ENCODE measurements around the gene SV2C. TPM values are rescaled to one million over a fixed set of nuclear protein-coding genes. Genes with fewer than 3 reads are reported as not detected.

The SV2C gene
- total RNA-seq, 1 experiment from 2014 or later = not detected

DNA sequence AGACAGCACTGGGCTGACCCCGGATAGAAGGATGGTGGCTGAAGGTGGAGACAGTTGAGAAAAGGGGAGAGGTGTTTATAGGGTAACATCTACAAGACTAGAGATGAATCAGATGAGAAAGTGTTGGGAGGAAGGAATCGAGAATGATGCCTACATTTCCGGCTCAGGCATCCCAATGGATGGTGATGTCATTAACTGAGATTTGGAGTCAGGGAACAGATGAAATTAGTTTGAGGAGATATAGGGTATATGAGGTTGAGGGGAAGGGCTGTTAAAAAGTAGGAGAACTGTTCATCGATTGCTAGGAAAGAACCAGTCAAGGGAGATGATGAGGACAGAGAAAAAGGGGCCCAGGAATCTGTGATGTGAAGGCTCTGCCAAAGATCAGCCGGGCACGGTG is 295.2 kb downstream of the SV2C start:
- RAD21 ChIA-PET (ENCODE audit: low non-redundant PET in 1 of 2, low total read pairs in 2 of 2, uncharacterized antibody in 2 of 2, unreplicated experiment in 2 of 2) = no interaction called here
- CTCF ChIA-PET = no interaction called here
- no peak overlapping the region for H3K27ac ChIP-seq (ENCODE audit: low read depth, low read length)
- ATAC-seq (no peak), DNase-seq (ENCODE audit: low read depth, low spot score) (no peak)
- no peaks in the 10 kb centered on the region for H3K27me3 ChIP-seq (ENCODE audit: insufficient read depth, low read length)
- H3K9me3 ChIP-seq (ENCODE audit: control insufficient read depth in 1 of 2, insufficient read depth in 1 of 2, low read depth in 1 of 2, low read length in 2 of 2) = no peaks in the 10 kb centered on the region
- intact Hi-C loops (cut with micrococcal nuclease) = no loop called here
- H3K36me3 ChIP-seq (ENCODE audit: control insufficient read depth in 1 of 2, insufficient read depth in 2 of 2, low read length in 2 of 2) = no peaks in the 10 kb centered on the region
- H3K79me2 ChIP-seq (ENCODE audit: insufficient read depth, low read length) = no peaks in the 10 kb centered on the region
- H3K4me3 ChIP-seq (replicated peaks in 1 of 2; ENCODE audit: low read depth in 1 of 2, low read length in 2 of 2) = no peak overlapping the region
- H3K9ac ChIP-seq (ENCODE audit: low read length) = no peak overlapping the region
- no peaks in the 10 kb centered on the region for H3K9me2 ChIP-seq (ENCODE audit: insufficient read depth)
- no peak overlapping the region for H3K4me2 ChIP-seq (ENCODE audit: low read length)
- no peaks in the 10 kb centered on the region for H4K20me1 ChIP-seq (ENCODE audit: insufficient read depth)
- peaks cover 0 to 3% of the 10 kb centered on the region in 2 experiments; a peak in 1 of 4 replicates for H3K4me1 ChIP-seq (ENCODE audit: control insufficient read depth in 1 of 2, insufficient read depth in 2 of 2, low read length in 2 of 2)
- TF ChIP-seq REST (IDR thresholded peaks at IDR 0.05; ENCODE audit: low read depth) (no peak), POLR2A (IDR thresholded peaks at IDR 0.05; ENCODE audit: borderline replicate concordance, extremely low read depth, insufficient read depth, insufficient read length) (no peak), EZH2 (IDR thresholded peaks at IDR 0.05) (no peak), TCF7L2 (IDR thresholded peaks at IDR 0.05; ENCODE audit: borderline replicate concordance, extremely low read depth, insufficient read depth, insufficient read length) (no peak), ZNF274 (IDR thresholded peaks at IDR 0.05; ENCODE audit: low read depth, low read length) (no peak), MAX (IDR thresholded peaks at IDR 0.05) (no peak), CBX3 (IDR thresholded peaks at IDR 0.05; ENCODE audit: low read depth) (no peak), ATF3 (IDR thresholded peaks at IDR 0.05) (no peak), EGR1 (IDR thresholded peaks at IDR 0.05; ENCODE audit: low read depth) (no peak)
- TF ChIP-seq, protein P1, sequence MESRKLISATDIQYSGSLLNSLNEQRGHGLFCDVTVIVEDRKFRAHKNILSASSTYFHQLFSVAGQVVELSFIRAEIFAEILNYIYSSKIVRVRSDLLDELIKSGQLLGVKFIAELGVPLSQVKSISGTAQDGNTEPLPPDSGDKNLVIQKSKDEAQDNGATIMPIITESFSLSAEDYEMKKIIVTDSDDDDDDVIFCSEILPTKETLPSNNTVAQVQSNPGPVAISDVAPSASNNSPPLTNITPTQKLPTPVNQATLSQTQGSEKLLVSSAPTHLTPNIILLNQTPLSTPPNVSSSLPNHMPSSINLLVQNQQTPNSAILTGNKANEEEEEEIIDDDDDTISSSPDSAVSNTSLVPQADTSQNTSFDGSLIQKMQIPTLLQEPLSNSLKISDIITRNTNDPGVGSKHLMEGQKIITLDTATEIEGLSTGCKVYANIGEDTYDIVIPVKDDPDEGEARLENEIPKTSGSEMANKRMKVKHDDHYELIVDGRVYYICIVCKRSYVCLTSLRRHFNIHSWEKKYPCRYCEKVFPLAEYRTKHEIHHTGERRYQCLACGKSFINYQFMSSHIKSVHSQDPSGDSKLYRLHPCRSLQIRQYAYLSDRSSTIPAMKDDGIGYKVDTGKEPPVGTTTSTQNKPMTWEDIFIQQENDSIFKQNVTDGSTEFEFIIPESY (IDR thresholded peaks at IDR 0.05; ENCODE audit: extremely low read depth, insufficient replicate concordance, low read length) = no peak
- H2AFZ ChIP-seq (ENCODE audit: low read depth, low read length, poor library complexity, severe bottlenecking) = no peak overlapping the region
- POLR2A ChIA-PET = no interaction called here
- no TSS peak for BruUV-seq (replicated peaks)

All from HCT116 (cell line).